ENCODE results near the gene NREP. TPM values are rescaled to one million over a fixed set of nuclear protein-coding genes. Genes with fewer than 3 reads are reported as not detected.

Gene NREP
- total RNA-seq, 1 experiment from 2014 or later, result 6.0 TPM

- Histone ChIP-seq H3K4me3 (replicated peaks in 1 of 2; ENCODE audit: low read depth in 1 of 2, low read length in 2 of 2) (no peak overlapping the region), H3K4me2 (ENCODE audit: low read length) (no peak overlapping the region), H3K9me2 (ENCODE audit: insufficient read depth) (no peaks in the 10 kb centered on the region), H3K4me1 (ENCODE audit: control insufficient read depth in 1 of 2, insufficient read depth in 2 of 2, low read length in 2 of 2) (no peaks in the 10 kb centered on the region), H3K9me3 (ENCODE audit: control insufficient read depth in 1 of 2, insufficient read depth in 1 of 2, low read depth in 1 of 2, low read length in 2 of 2) (no peaks in the 10 kb centered on the region), H3K79me2 (ENCODE audit: insufficient read depth, low read length) (no peaks in the 10 kb centered on the region), H3K27ac (ENCODE audit: low read depth, low read length) (no peak overlapping the region), H3K36me3 (ENCODE audit: control insufficient read depth in 1 of 2, insufficient read depth in 2 of 2, low read length in 2 of 2) (no peaks in the 10 kb centered on the region), H3K27me3 (ENCODE audit: insufficient read depth, low read length) (no peaks in the 10 kb centered on the region; the same call in 1 of the 2 replicates), H3K9ac (ENCODE audit: low read length) (no peak overlapping the region), H2AFZ (ENCODE audit: low read depth, low read length, poor library complexity, severe bottlenecking) (no peak overlapping the region), H4K20me1 (ENCODE audit: insufficient read depth) (no peaks in the 10 kb centered on the region)
- RAD21 ChIA-PET (ENCODE audit: low non-redundant PET in 1 of 2, low total read pairs in 2 of 2, uncharacterized antibody in 2 of 2, unreplicated experiment in 2 of 2), result no interaction called here
- no peak for DNase-seq (ENCODE audit: low read depth, low spot score)
- intact Hi-C loops (cut with micrococcal nuclease), result no loop called here
- no peak for ATAC-seq
- CTCF ChIA-PET, result no interaction called here
- BruUV-seq (replicated peaks), result no TSS peak
- POLR2A ChIA-PET, result no interaction called here
- no peak for TF ChIP-seq YY1 (IDR thresholded peaks at IDR 0.05; ENCODE audit: extremely low read depth, insufficient replicate concordance, low read depth, low read length)
- TF ChIP-seq ATF3 (IDR thresholded peaks at IDR 0.05), result no peak
- TF ChIP-seq SRF (IDR thresholded peaks at IDR 0.05; ENCODE audit: low read depth), result no peak
- no peak for TF ChIP-seq ZBTB33 (IDR thresholded peaks at IDR 0.05; ENCODE audit: extremely low read depth, insufficient replicate concordance, low read length)
- TF ChIP-seq POLR2A (IDR thresholded peaks at IDR 0.05; ENCODE audit: borderline replicate concordance, extremely low read depth, insufficient read depth, insufficient read length), result no peak
- no peak for TF ChIP-seq SP1 (IDR thresholded peaks at IDR 0.05; ENCODE audit: low read depth)
- no peak for TF ChIP-seq MAX (IDR thresholded peaks at IDR 0.05)
- TF ChIP-seq ZFX (IDR thresholded peaks at IDR 0.05), result no peak
Observed at GRCh38 chr5:111703662-111704061, 53.3 kb downstream of the NREP start.

DNA sequence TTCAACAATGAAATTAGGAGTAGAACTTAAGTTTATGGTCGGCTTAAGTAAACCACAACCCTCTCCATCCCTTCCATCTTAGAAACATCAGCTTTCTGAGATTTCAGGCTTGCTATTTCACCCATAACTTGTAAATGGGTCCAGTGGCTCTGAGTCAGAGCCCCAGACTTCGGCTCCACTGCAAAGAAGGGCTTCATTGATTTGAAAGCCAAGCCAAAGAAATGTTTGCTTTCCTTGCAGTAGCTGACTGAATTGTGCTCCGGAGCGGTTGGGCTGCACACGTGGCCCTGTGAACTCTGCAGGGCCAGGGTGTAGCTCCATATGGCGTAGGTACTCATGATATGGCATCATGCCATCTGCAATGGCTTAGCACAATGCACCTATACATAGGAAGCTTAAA, 57.0 kb downstream of the NREP start:
- no peaks in the 10 kb centered on the region; the same call in 1 of the 2 replicates for H3K27me3 ChIP-seq (ENCODE audit: insufficient read depth, low read length)
- ChIA-PET CTCF (no interaction called here), RAD21 (ENCODE audit: low non-redundant PET in 1 of 2, low total read pairs in 2 of 2, uncharacterized antibody in 2 of 2, unreplicated experiment in 2 of 2) (no interaction called here), POLR2A (no interaction called here)
- BruUV-seq (replicated peaks), result no TSS peak
- no peak overlapping the region for H3K27ac ChIP-seq (ENCODE audit: low read depth, low read length)
- no peak overlapping the region for H3K4me2 ChIP-seq (ENCODE audit: low read length)
- no peaks in the 10 kb centered on the region for H3K4me1 ChIP-seq (ENCODE audit: control insufficient read depth in 1 of 2, insufficient read depth in 2 of 2, low read length in 2 of 2)
- no peak overlapping the region for H2AFZ ChIP-seq (ENCODE audit: low read depth, low read length, poor library complexity, severe bottlenecking)
- no peaks in the 10 kb centered on the region for H3K9me3 ChIP-seq (ENCODE audit: control insufficient read depth in 1 of 2, insufficient read depth in 1 of 2, low read depth in 1 of 2, low read length in 2 of 2)
- no peaks in the 10 kb centered on the region for H3K79me2 ChIP-seq (ENCODE audit: insufficient read depth, low read length)
- DNase-seq (ENCODE audit: low read depth, low spot score), result no peak
- no peaks in the 10 kb centered on the region for H3K36me3 ChIP-seq (ENCODE audit: control insufficient read depth in 1 of 2, insufficient read depth in 2 of 2, low read length in 2 of 2)
- ATAC-seq, result no peak
- intact Hi-C loops (cut with micrococcal nuclease), result loop anchor here (5.0 kb wide), 1 partner anchor 148 kb away; no protein-coding TSS in a partner anchor
- H3K4me3 ChIP-seq (replicated peaks in 1 of 2; ENCODE audit: low read depth in 1 of 2, low read length in 2 of 2), result no peak overlapping the region
- H3K9me2 ChIP-seq (ENCODE audit: insufficient read depth), result no peaks in the 10 kb centered on the region
- no peak overlapping the region for H3K9ac ChIP-seq (ENCODE audit: low read length)
- H4K20me1 ChIP-seq (ENCODE audit: insufficient read depth), result no peaks in the 10 kb centered on the region
- TF ChIP-seq TCF7L2 (IDR thresholded peaks at IDR 0.05; ENCODE audit: borderline replicate concordance, extremely low read depth, insufficient read depth, insufficient read length) (no peak), ZBTB33 (IDR thresholded peaks at IDR 0.05; ENCODE audit: extremely low read depth, insufficient replicate concordance, low read length) (no peak), YY1 (IDR thresholded peaks at IDR 0.05; ENCODE audit: extremely low read depth, insufficient replicate concordance, low read depth, low read length) (no peak), ELF1 (IDR thresholded peaks at IDR 0.05; ENCODE audit: borderline replicate concordance, low read depth) (no peak), CBX3 (IDR thresholded peaks at IDR 0.05; ENCODE audit: low read depth) (no peak)
